Body of pancreas (tissue), 4 donors: Measurements from ENCODE around the gene CD58.

ENCODE experiments used
- POLR2A ChIP-seq, 3 donors: fragments of 450-650 bp; IDR thresholded peaks; one replicate each; pipeline ENCODE4 v1.6.1; 2016; ENCODE audit warnings: antibody characterized with exemption in 3 of 3, mild to moderate bottlenecking in 2 of 3
- TF ChIP-seq, protein P1 (sequence below), 7 experiments: fragments of 450-650 bp in 4 of 7; fragments of 200-600 bp in 3 of 7; sonication (generic) in 3 of 7; IDR thresholded peaks; one replicate each; pipeline ENCODE4 v1.5.1; 2016 to 2019; ENCODE audit warnings: antibody characterized with exemption in 7 of 7

DNA sequence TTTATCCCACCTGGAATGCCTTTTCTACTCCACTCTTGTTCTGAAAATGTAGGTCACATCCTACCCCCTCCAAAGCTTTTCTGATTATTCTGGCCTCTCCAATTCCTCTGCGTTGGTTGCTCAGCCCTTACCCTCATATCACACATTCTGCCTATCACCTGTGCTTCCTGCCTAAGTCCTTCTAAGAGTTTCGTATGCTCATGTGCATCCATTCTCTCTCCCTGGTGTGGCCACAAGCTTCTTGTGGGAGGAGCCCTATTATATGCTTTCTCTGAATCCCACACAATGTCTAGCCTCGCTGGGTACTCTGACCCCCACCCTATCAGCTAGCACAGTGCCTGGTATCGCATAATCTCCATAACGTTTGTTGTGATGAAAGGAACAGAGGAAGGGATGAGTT lies 54.2 kb downstream of the CD58 start:
- TF ChIP-seq, protein P1, sequence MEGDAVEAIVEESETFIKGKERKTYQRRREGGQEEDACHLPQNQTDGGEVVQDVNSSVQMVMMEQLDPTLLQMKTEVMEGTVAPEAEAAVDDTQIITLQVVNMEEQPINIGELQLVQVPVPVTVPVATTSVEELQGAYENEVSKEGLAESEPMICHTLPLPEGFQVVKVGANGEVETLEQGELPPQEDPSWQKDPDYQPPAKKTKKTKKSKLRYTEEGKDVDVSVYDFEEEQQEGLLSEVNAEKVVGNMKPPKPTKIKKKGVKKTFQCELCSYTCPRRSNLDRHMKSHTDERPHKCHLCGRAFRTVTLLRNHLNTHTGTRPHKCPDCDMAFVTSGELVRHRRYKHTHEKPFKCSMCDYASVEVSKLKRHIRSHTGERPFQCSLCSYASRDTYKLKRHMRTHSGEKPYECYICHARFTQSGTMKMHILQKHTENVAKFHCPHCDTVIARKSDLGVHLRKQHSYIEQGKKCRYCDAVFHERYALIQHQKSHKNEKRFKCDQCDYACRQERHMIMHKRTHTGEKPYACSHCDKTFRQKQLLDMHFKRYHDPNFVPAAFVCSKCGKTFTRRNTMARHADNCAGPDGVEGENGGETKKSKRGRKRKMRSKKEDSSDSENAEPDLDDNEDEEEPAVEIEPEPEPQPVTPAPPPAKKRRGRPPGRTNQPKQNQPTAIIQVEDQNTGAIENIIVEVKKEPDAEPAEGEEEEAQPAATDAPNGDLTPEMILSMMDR (IDR thresholded peaks at IDR 0.05), result no peak
- no peak for TF ChIP-seq POLR2A (IDR thresholded peaks at IDR 0.05)
